Vagina (tissue), 2 donors: Measurements from ENCODE around the gene EMID1.

Experiments used
- CTCF ChIP-seq, 3 experiments: fragments of 450-650 bp in 2 of 3; fragments of 200-600 bp in 1 of 3; sonication (generic) in 1 of 3; IDR thresholded peaks; one replicate each; pipeline ENCODE4 v1.5.1; 2017 to 2019; ENCODE audit warnings: antibody characterized with exemption in 3 of 3, mild to moderate bottlenecking in 2 of 3, moderate library complexity in 2 of 3
- POLR2A ChIP-seq, 2 donors: fragments of 450-650 bp; IDR thresholded peaks; one replicate each; pipeline ENCODE4 v1.6.1; 2017; ENCODE audit warnings: antibody characterized with exemption in 2 of 2, mild to moderate bottlenecking in 2 of 2, moderate library complexity in 2 of 2
- POLR2AphosphoS5 ChIP-seq, 2 donors: sonication (generic); formaldehyde crosslinking; IDR thresholded peaks; one replicate each; pipeline ENCODE4 v1.9.0; 2017; ENCODE audit warnings: antibody characterized with exemption in 2 of 2, mild to moderate bottlenecking in 2 of 2, low read depth in 1 of 2; ENCODE audit not compliant: insufficient read depth in 1 of 2

GRCh38 chr22:29306175-29306834 is 100.6 kb downstream of the EMID1 start, which contains the start of gene GAS2L1:
- no peak for TF ChIP-seq POLR2A (IDR thresholded peaks at IDR 0.05)
- TF ChIP-seq POLR2AphosphoS5 (IDR thresholded peaks at IDR 0.05; ENCODE audit: insufficient read depth in 1 of 2, low read depth in 1 of 2) = peak; percentile 37 to 63
- peak; percentile 42 to 67 (median 60) for TF ChIP-seq CTCF (IDR thresholded peaks at IDR 0.05)
